HL-60 (cell line): ENCODE measurements around the gene NEXMIF.
"Not testable (repeated sequence)": the region's sequence is repeated elsewhere in the genome, so short reads cannot be mapped to it uniquely, and the experiment has no call there.

Experiments used
- DNase-seq, 2 experiments: peaks; one replicate each; pipeline ENCODE4 v3.0.0-alpha.2; 2010 to 2020; ENCODE audit warnings: low read depth in 1 of 2, low spot score in 1 of 2
- H3K27ac ChIP-seq: fragments of 250-450 bp; sonication (Bioruptor Pico); replicated peaks from 2 replicates; pipeline ENCODE4 v1.5.1; 2020; ENCODE audit warnings: mild to moderate bottlenecking, moderate library complexity
- H3K27me3 ChIP-seq: fragments of 250-450 bp; sonication (Bioruptor Pico); 2 replicates; pipeline ENCODE4 v1.5.1; 2021; ENCODE audit warnings: mild to moderate bottlenecking, moderate library complexity; ENCODE audit not compliant: insufficient read depth, poor library complexity, severe bottlenecking
- H3K4me3 ChIP-seq: replicated peaks from 2 replicates; pipeline ENCODE4 v1.5.1; 2011; ENCODE audit warnings: mild to moderate bottlenecking, control low read depth, low read length; ENCODE audit not compliant: insufficient read depth
- CTCF ChIP-seq: IDR thresholded peaks from one replicate; pipeline ENCODE4 v1.5.1; 2011; ENCODE audit warnings: low read length, control low read depth, inconsistent platforms; ENCODE audit not compliant: insufficient read depth
- GABPA ChIP-seq: IDR thresholded peaks from 2 replicates; pipeline ENCODE4 v1.6.1; 2012; ENCODE audit warnings: low read depth
- POLR2AphosphoS5 ChIP-seq: IDR thresholded peaks from 2 replicates; pipeline ENCODE4 v1.6.1; 2012; ENCODE audit warnings: low read depth
- SPI1 ChIP-seq: IDR thresholded peaks from 2 replicates; pipeline ENCODE4 v1.6.1; 2012; ENCODE audit warnings: low read depth, mild to moderate bottlenecking, borderline replicate concordance
- TF ChIP-seq, protein P1 (sequence below): IDR thresholded peaks from 2 replicates; pipeline ENCODE4 v1.6.1; 2012; ENCODE audit warnings: low read depth; ENCODE audit not compliant: insufficient replicate concordance

Gene NEXMIF

DNA sequence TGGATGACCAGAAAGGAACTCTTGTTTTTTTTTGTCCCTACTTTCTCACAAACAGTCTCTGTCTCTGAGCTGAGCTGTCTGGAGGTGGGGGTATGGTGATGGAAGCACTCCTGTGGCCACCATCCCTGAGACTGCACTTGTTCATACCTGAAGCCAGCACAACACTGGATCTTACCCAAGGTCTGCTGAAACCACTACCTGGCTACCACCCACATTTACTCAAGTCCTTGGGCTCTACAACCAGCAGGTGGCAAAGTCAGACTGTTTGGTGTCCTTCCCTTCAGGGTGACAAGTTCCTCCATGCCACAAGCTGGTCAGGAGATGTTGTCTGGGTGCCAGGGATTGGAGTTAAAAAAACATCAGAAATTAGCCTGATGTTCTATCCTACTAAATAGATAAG is 89.7 kb downstream of the NEXMIF start:
- no peak for DNase-seq
- no peak overlapping the region for H3K4me3 ChIP-seq

GRCh38 chrX:74819797-74820196 is 105.5 kb downstream of the NEXMIF start:
- DNase-seq, H3K27me3 ChIP-seq, H3K4me3 ChIP-seq, H3K27ac ChIP-seq: not testable (repeated sequence)

More for the DNA sequence above, 89.7 kb downstream of the NEXMIF start:
- H3K27me3 ChIP-seq = no peaks in the 10 kb centered on the region
- TF ChIP-seq SPI1 = no peak
- no peak for TF ChIP-seq POLR2AphosphoS5
- TF ChIP-seq, protein P1, sequence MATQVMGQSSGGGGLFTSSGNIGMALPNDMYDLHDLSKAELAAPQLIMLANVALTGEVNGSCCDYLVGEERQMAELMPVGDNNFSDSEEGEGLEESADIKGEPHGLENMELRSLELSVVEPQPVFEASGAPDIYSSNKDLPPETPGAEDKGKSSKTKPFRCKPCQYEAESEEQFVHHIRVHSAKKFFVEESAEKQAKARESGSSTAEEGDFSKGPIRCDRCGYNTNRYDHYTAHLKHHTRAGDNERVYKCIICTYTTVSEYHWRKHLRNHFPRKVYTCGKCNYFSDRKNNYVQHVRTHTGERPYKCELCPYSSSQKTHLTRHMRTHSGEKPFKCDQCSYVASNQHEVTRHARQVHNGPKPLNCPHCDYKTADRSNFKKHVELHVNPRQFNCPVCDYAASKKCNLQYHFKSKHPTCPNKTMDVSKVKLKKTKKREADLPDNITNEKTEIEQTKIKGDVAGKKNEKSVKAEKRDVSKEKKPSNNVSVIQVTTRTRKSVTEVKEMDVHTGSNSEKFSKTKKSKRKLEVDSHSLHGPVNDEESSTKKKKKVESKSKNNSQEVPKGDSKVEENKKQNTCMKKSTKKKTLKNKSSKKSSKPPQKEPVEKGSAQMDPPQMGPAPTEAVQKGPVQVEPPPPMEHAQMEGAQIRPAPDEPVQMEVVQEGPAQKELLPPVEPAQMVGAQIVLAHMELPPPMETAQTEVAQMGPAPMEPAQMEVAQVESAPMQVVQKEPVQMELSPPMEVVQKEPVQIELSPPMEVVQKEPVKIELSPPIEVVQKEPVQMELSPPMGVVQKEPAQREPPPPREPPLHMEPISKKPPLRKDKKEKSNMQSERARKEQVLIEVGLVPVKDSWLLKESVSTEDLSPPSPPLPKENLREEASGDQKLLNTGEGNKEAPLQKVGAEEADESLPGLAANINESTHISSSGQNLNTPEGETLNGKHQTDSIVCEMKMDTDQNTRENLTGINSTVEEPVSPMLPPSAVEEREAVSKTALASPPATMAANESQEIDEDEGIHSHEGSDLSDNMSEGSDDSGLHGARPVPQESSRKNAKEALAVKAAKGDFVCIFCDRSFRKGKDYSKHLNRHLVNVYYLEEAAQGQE = no peak
- no peak for TF ChIP-seq CTCF
- TF ChIP-seq GABPA = no peak
- no peak overlapping the region for H3K27ac ChIP-seq

GRCh38 chrX:74814681-74815080 is 110.6 kb downstream of the NEXMIF start:
- no peak for DNase-seq
- TF ChIP-seq, protein P1 = no peak
- no peak for TF ChIP-seq SPI1
- TF ChIP-seq CTCF = no peak
- no peak for TF ChIP-seq POLR2AphosphoS5
- no peak for TF ChIP-seq GABPA
- Histone ChIP-seq H3K27ac (no peak overlapping the region), H3K27me3 (no peaks in the 10 kb centered on the region), H3K4me3 (no peak overlapping the region)

DNA sequence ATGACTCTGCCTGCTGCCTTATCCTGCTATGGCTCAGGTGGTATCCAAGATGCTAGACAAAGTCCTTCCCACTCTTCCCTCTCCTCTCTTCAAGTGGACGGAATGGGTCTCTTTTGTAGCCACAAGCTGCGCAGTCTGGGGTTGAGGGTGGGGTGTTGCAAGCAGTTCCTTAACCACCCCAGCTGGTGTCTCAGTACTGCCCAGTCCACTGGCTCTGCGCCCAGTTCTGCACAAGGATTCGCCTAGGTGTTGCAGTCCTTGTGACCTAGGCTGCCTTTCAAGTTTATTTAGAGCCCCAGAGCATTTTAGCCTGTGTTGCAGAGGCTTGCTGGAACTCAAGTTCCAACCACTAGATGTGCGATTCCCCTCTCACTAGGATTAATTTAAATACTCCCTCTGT is 120.7 kb downstream of the NEXMIF start:
- no peak for DNase-seq
- Histone ChIP-seq H3K27me3 (no peaks in the 10 kb centered on the region), H3K4me3 (no peak overlapping the region), H3K27ac (no peak overlapping the region)
- TF ChIP-seq GABPA = no peak
- TF ChIP-seq SPI1 = no peak
- no peak for TF ChIP-seq POLR2AphosphoS5
- TF ChIP-seq CTCF = no peak
- TF ChIP-seq, protein P1 = no peak
